Adipocyte (in vitro differentiated cells): ENCODE data around the gene NFATC2.
A peak's percentile ranks its signal among the peaks of the same experiment; 100 is the strongest.

Experiments used
- DNase-seq: peaks from one replicate; pipeline ENCODE4 v3.0.0-alpha.2; 2015; ENCODE audit warnings: low read depth
- H3K27me3 ChIP-seq: replicated peaks from 2 replicates; pipeline ENCODE4 v1.7.0; 2013; ENCODE audit warnings: mild to moderate bottlenecking, low read length, moderate library complexity; ENCODE audit not compliant: control insufficient read depth, insufficient read depth
- H3K36me3 ChIP-seq: 2 replicates; pipeline ENCODE4 v1.7.0; 2013; ENCODE audit warnings: low read length, mild to moderate bottlenecking, moderate library complexity; ENCODE audit not compliant: control insufficient read depth, insufficient read depth, severe bottlenecking
- H3K4me1 ChIP-seq: 2 replicates; pipeline ENCODE4 v1.7.0; 2013; ENCODE audit warnings: mild to moderate bottlenecking, low read length, moderate library complexity; ENCODE audit not compliant: control insufficient read depth, insufficient read depth
- H3K4me3 ChIP-seq: 2 replicates; pipeline ENCODE4 v1.7.0; 2013; ENCODE audit warnings: mild to moderate bottlenecking, low read length, moderate library complexity
- H3K9ac ChIP-seq: 2 replicates; pipeline ENCODE4 v1.7.0; 2013; ENCODE audit warnings: mild to moderate bottlenecking, low read length, moderate library complexity
- H3K9me3 ChIP-seq: 2 replicates; pipeline ENCODE4 v1.7.0; 2013; ENCODE audit warnings: mild to moderate bottlenecking, low read length, moderate library complexity; ENCODE audit not compliant: control insufficient read depth

Gene NFATC2

DNA sequence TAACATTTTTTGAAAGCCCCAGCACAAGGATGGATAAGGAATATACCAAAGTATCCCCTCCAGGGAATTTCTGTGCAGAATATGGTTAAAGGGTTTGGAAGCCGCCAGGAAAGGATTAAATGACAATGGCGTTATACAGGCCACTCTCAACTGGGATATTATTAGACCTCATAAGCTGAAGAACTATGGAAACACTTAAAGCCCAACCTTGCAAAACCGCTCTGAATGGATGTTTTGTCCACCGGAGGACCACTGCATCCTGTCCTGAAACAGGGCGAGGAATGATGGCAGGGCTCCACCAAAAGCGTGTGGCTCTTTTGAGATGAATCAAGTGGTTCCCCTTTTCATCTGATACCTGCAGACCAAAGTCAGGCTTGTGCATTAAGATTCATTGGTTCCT is 32.4 kb downstream of the NFATC2 start:
- DNase-seq, result no peak
- Histone ChIP-seq H3K4me1 (no peaks in the 10 kb centered on the region), H3K4me3 (no peak overlapping the region), H3K9ac (no peak overlapping the region), H3K9me3 (no peaks in the 10 kb centered on the region), H3K27me3 (peaks cover 5% of the 10 kb centered on the region), H3K36me3 (no peaks in the 10 kb centered on the region)

DNA sequence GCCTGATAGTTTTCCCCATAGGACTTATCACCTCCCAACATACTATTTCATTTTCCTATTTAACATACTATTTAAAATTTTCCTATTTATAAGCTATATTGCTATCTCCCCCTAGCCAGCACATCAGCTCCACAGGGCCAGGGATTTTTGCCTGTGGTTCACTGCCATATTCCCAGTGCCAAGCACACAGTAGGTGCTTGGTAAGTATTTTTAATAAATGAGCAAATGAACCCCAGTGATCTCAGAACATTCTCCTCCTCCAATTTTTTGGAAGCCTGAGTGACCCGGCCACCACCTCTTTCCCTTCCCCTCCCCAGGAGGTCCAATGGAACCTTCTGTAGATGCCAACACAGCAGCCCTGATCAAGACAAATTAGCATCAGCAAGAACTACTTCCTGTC is 33.3 kb downstream of the NFATC2 start:
- no peak overlapping the region for H3K4me3 ChIP-seq
- H3K4me1 ChIP-seq, result no peaks in the 10 kb centered on the region
- no peak overlapping the region for H3K9ac ChIP-seq
- no peaks in the 10 kb centered on the region for H3K36me3 ChIP-seq
- no peak for DNase-seq
- H3K9me3 ChIP-seq, result no peaks in the 10 kb centered on the region
- peaks cover 5% of the 10 kb centered on the region for H3K27me3 ChIP-seq

DNA sequence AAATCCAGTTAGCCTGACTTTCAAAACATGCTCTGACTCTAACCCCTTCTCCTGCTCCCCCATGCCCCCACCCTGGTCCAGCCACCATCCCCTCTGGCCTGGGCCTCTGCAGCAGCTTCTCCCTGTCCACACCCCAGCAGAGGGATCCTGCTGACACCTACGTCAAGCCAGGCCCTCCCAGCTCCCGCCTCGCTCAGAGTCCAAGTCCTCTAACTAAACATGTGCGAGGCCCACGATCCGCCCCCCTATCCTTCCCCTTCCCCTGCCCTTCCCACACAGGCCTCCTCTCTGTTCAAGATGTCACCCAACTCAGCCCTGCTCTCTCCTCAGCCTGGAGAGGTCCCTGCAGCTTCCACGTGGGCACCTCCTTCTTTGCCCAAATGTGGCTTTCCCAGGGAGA is 33.7 kb downstream of the NFATC2 start:
- Histone ChIP-seq H3K36me3 (no peaks in the 10 kb centered on the region), H3K4me3 (no peak overlapping the region), H3K4me1 (no peaks in the 10 kb centered on the region), H3K9ac (no peak overlapping the region), H3K27me3 (peaks cover 5% of the 10 kb centered on the region), H3K9me3 (no peaks in the 10 kb centered on the region)
- DNase-seq, result no peak

DNA sequence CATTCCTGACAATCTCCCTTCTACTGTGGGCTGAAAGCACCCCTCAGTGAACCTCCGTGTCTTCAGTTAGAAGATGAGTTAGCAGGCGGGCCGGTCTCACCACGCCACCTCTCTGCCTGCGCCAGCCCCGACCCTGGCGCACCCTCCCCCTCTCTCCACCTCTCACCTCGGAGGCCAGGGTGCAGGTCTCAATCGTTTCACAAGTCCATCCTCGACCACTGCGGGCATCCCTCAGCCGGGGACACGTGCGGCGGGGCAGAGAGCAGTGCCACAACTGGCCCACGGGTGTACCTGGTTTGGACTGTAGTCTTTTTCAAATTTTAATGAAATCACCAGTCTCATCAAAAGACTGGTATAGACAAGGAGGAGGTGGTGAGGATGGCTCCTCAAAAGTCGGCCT is 34.4 kb downstream of the NFATC2 start:
- H3K4me3 ChIP-seq, result no peak overlapping the region

DNA sequence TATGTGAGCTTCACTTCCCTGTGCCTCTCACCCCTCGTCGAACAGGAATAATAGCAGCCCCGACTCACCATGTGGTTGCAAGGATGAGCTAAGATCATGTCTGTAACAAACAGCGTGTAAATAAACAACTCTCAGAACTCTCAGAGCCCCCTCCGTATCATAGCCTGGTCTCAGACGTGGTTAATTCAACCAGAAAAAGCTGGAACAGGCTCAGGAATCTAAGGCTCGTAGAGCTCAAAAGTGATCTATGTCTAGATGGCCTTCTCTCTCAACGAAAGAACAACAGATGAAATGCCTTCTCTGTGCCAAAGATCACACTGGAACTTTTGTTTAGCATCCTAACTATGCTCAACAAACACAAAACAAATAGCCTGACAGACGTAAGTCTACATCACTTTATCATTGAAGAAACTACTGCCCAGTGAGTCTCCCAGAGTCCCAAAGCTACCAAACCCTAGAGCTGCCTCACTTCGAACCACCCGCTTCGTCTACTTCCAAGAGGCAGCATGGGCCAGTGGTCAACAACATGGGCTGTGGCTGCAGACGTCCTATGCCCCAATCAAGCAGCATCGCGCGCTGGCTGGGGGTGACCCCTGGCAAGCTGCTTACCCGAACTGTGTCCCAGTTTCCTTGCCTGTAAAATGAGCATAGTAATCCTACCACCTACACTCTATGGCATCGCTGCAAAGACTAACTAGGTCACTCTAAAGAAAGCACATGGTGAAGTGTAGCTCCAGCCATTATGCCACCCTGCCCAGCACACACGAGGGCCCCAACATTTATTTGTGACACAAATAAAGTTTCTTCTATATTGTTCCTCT is 35.1 kb downstream of the NFATC2 start:
- Histone ChIP-seq H3K4me3 (no peak overlapping the region), H3K9me3 (no peaks in the 10 kb centered on the region), H3K9ac (no peak overlapping the region), H3K4me1 (no peaks in the 10 kb centered on the region), H3K27me3 (peaks cover 5% of the 10 kb centered on the region), H3K36me3 (no peaks in the 10 kb centered on the region)
- peak; percentile 68 for DNase-seq

More for the DNA sequence above, 34.4 kb downstream of the NFATC2 start:
- Histone ChIP-seq H3K27me3 (peaks cover 5% of the 10 kb centered on the region), H3K9ac (no peak overlapping the region), H3K9me3 (no peaks in the 10 kb centered on the region), H3K36me3 (no peaks in the 10 kb centered on the region), H3K4me1 (no peaks in the 10 kb centered on the region)
- DNase-seq, result no peak

DNA sequence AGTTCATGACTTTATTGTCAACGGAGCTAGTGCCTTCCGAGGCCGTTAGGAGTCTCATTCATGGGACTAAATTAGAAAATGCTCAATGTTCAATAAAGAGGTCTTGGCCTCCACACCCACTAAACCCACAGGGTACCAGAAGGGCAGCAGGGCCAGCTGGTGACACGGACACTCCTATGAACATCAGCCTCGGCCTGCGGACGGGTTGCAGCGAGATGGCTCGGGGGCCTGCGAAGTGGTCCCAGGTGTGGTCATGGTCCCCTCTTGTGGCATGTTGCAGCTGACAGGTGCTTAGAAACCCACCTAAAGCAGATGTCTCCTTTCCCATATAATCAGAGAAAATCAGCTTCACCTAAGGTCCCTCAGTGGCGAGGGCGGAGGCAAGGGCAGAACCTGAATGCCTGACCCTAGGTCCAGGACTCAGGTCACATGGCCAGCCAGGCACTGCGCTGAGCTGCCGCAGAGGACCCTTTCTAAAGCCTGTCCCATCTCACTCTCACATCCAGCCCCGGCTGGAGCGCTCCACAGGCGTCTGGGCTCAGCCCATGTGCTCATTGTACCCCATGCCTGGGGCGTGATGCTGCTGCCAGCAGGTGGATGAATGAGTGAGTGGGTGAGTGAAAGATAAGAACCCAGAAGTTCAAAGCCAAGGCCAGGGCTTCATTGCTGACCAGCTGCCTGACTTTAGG is 35.8 kb downstream of the NFATC2 start:
- H3K4me3 ChIP-seq, result no peak overlapping the region
- H3K9ac ChIP-seq, result no peak overlapping the region
- no peaks in the 10 kb centered on the region for H3K4me1 ChIP-seq
- no peak for DNase-seq
- H3K9me3 ChIP-seq, result no peaks in the 10 kb centered on the region
- no peaks in the 10 kb centered on the region for H3K36me3 ChIP-seq
- H3K27me3 ChIP-seq, result peaks cover 5% of the 10 kb centered on the region

DNA sequence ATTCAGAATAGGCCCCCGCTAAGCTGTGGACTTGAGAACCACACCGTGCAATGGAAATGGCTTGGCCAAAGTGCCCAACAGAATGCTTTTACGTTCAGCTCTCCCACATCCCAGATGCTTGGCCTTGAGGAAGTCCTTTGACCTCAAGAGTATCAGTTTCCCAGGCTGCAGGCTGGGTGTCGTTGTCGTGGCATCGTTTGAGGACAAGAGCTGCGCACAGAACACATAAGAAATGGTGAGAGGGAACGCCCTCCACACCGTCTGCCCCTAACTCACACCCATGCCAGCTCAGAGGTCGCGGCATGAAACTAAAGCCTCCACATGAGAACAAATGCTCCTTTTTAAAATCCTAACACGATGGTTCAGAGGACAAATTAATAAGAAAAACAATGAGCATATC is 37.0 kb downstream of the NFATC2 start:
- DNase-seq, result no peak
- no peaks in the 10 kb centered on the region for H3K9me3 ChIP-seq
- no peak overlapping the region for H3K9ac ChIP-seq
- H3K4me3 ChIP-seq, result no peak overlapping the region
- H3K27me3 ChIP-seq, result peaks cover 5% of the 10 kb centered on the region
- no peaks in the 10 kb centered on the region for H3K36me3 ChIP-seq
- no peaks in the 10 kb centered on the region for H3K4me1 ChIP-seq

DNA sequence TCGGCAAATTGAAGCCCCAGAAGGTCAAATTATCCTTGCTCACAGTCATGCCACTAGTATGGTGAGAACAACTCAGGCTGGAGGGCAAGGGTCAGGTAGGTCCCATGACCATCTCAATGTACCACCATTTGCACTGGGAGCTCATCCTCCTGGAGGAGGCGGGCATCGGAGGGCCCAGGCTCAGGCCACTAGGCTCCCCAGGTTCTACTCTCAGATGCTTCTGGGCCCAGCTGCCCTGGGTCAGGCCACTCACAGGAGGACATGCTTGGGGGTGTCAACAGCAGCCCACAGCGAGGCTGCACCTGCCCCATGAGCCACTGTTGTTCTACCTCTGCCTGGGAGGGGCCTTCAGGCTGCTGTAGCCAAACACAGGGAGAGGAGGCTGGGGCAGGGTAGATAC is 39.1 kb downstream of the NFATC2 start:
- no peaks in the 10 kb centered on the region for H3K36me3 ChIP-seq
- H3K4me3 ChIP-seq, result no peak overlapping the region
- DNase-seq, result no peak
- no peaks in the 10 kb centered on the region for H3K9me3 ChIP-seq
- H3K9ac ChIP-seq, result no peak overlapping the region
- H3K4me1 ChIP-seq, result no peaks in the 10 kb centered on the region
- H3K27me3 ChIP-seq, result peaks cover 5% of the 10 kb centered on the region

DNA sequence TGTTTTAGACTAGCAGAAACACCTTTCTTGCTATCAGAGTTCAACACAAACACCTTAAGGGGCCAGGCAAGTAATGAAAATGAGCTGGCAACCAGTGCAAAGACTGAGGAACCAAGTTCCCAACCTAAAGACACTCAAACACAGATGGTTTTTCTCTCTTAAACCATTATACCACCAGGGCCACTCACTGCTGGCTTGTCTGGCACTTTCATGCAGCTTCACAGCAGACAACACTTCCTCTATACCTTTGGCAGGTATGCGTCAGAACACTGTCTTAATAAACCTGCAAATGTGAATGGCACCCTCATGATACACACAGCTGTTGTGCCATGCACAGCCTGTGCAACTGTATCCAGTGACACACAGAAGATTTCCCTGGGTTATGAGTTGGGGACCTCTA is 41.6 kb downstream of the NFATC2 start:
- H3K9ac ChIP-seq, result no peak overlapping the region
- H3K4me3 ChIP-seq, result no peak overlapping the region
- H3K4me1 ChIP-seq, result peaks cover 12% of the 10 kb centered on the region
- H3K27me3 ChIP-seq, result no peaks in the 10 kb centered on the region
- H3K36me3 ChIP-seq, result no peaks in the 10 kb centered on the region
- H3K9me3 ChIP-seq, result no peaks in the 10 kb centered on the region
- no peak for DNase-seq

DNA sequence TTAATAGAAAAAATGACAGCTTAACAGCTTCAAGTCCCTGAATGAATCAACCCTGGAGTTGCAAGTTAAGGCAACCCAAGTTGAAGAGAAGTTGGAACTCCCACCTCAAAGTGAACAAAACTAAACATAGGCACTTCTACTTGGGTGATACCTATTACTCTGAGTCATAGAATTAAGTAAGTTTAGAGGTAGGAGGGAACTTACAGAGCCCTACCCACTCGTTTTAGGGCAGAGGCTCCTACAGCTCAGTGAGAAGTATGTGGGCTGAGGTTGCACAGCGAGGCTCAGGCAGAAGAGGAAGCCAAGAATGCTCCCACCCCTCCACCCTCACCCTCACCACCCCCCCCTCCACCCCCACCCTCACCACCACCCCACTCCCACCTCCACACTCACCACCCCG is 42.2 kb downstream of the NFATC2 start:
- no peak overlapping the region for H3K9ac ChIP-seq
- H3K4me1 ChIP-seq, result peaks cover 12% of the 10 kb centered on the region
- no peak overlapping the region for H3K4me3 ChIP-seq
- no peaks in the 10 kb centered on the region for H3K27me3 ChIP-seq
- DNase-seq, result no peak
- H3K9me3 ChIP-seq, result no peaks in the 10 kb centered on the region
- H3K36me3 ChIP-seq, result no peaks in the 10 kb centered on the region

DNA sequence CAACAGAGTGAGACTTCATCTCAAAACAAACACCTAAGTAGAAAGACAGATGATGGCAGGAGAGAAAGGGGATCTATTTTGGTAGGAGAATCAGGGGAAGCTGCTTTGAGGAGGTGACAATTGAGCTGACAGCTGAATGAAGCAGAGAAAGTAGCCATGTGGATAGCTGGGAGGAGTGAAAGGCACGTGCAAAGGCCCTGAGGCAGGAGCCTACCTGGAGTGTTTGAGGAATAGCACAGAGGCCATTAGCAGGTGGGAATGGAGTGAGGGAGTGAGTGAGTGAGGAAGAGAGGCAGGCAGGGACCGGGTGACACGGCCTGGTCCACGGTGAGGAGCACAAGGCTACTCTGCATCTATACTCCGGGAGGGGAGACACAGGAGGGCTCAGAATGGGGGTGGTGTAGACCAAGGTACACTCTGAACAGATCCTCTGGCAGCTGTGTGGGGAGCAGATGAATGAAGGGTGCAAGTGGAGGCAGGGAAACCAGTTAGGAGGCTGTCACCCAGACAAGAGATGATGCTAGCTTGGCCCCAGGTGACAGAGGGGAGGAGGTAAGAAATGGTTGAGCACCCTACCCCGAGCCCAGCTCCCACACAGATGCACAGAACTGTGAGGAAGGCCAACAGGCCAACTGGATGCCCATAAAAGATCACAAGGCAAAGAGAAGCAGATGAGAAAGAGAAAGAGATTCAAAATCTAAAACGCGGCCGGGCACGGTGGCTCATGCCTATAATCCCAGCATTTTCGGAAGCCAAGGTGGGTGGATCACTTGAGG is 43.6 kb downstream of the NFATC2 start:
- no peak overlapping the region for H3K4me3 ChIP-seq
- H3K4me1 ChIP-seq, result peaks cover 12% of the 10 kb centered on the region
- H3K9ac ChIP-seq, result no peak overlapping the region
- no peaks in the 10 kb centered on the region for H3K36me3 ChIP-seq
- DNase-seq, result no peak
- H3K9me3 ChIP-seq, result no peaks in the 10 kb centered on the region
- no peaks in the 10 kb centered on the region for H3K27me3 ChIP-seq
